ENCODE measurements around the gene DDX39A. TPM values are rescaled to one million over a fixed set of nuclear protein-coding genes. Genes with fewer than 3 reads are reported as not detected.

Gene DDX39A
- total and polyA plus RNA-seq, 2 of the 13 experiments (the other 11 are each of a cell fraction or from before 2014, with no cell fraction given): 34.6 to 90.4 TPM

DNA sequence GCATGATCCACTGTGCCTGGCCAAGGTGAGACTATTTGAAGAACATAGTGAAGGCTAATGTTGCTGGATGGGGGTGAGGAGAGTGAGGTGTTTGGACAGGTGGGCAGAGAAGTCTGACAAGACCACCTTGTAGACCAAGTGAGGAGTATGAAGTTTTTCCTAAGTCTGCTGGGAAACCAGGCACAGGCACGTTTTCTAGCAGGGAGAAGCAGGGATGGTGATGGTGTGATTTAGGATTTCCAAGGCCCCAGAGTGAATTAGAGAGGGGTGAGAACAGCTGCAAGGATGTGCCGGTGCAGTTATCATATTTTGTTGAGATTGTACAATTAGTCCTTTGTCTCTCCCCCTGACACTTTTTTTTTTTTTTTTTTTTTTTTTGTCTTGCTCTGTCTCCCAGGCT, 8.3 kb upstream of the DDX39A start:
- BruUV-seq (replicated peaks): no TSS peak
- POLR2A ChIA-PET: no interaction called here
- Histone ChIP-seq H2AFZ (ENCODE audit: low read length) (no peak overlapping the region), H3K4me2 (ENCODE audit: low read depth, low read length) (no peak overlapping the region), H3K9me3 (ENCODE audit: low read length) (no peaks in the 10 kb centered on the region), H3K4me3 (replicated peaks in 1 of 3; ENCODE audit: insufficient read depth in 1 of 3, low read depth in 2 of 3, low read length in 3 of 3) (no peak overlapping the region), H3K27me3 (ENCODE audit: control insufficient read depth in 1 of 2, insufficient read depth in 2 of 2, low read length in 2 of 2) (no peaks in the 10 kb centered on the region), H3K9ac (ENCODE audit: insufficient read depth, low read depth, low read length) (no peak overlapping the region), H4K20me1 (ENCODE audit: insufficient read depth, low read length) (no peaks in the 10 kb centered on the region), H3K36me3 (replicated peaks in 1 of 2; ENCODE audit: control insufficient read depth in 1 of 2, insufficient read depth in 2 of 2, low read length in 2 of 2) (no peaks in the 10 kb centered on the region), H3K79me2 (ENCODE audit: insufficient read depth, low read length) (no peaks in the 10 kb centered on the region), H3K27ac (ENCODE audit: extremely low read length, insufficient read depth, low read length) (no peak overlapping the region), H3K4me1 (ENCODE audit: insufficient read depth, low read length) (peaks cover 23% of the 10 kb centered on the region)
- 9% methylated on average over 2 of the region's 2 CpGs for WGBS (ENCODE audit: low lambda C conversion rate)
- DNase-seq (ENCODE audit: low spot score) (no peak), FAIRE-seq (no peak), ATAC-seq (no peak)
- intact Hi-C loops (cut with micrococcal nuclease; ENCODE audit: unreplicated experiment) (no loop called here), in situ Hi-C loops (cut with HindIII; ENCODE audit: extremely low pct_ligation_motif_present, low pct_unique_long_range_greater_than_20kb) (no loop called here)
- TF ChIP-seq TCF7 (IDR thresholded peaks at IDR 0.05; ENCODE audit: low read depth) (no peak), ZBTB44 (CRISPR knock-in tag; IDR thresholded peaks at IDR 0.05) (no peak), BRD4 (CRISPR knock-in tag; IDR thresholded peaks at IDR 0.05) (no peak), CEBPG (CRISPR knock-in tag; IDR thresholded peaks at IDR 0.05) (no peak), AGO1 (IDR thresholded peaks at IDR 0.05; ENCODE audit: low read depth, low read length, poor library complexity, severe bottlenecking) (no peak), SMAD3 (CRISPR knock-in tag; IDR thresholded peaks at IDR 0.05) (no peak), CREM (IDR thresholded peaks at IDR 0.05) (no peak), CREM (CRISPR knock-in tag; IDR thresholded peaks at IDR 0.05) (no peak), MYC (CRISPR knock-in tag; IDR thresholded peaks at IDR 0.05; ENCODE audit: borderline replicate concordance) (no peak), MLLT10 (CRISPR knock-in tag; IDR thresholded peaks at IDR 0.05) (no peak), FOXP1 (IDR thresholded peaks at IDR 0.05) (no peak), FOXP1 (CRISPR knock-in tag; IDR thresholded peaks at IDR 0.05) (no peak), ZNF709 (CRISPR knock-in tag; IDR thresholded peaks at IDR 0.05) (no peak), ZSCAN12 (CRISPR knock-in tag; IDR thresholded peaks at IDR 0.05) (no peak), MIER2 (CRISPR knock-in tag; IDR thresholded peaks at IDR 0.05) (no peak), POLR2A (IDR thresholded peaks at IDR 0.05; ENCODE audit: insufficient read depth in 1 of 2, low read depth in 2 of 2, low read length in 2 of 2) (no peak), ETV5 (CRISPR knock-in tag; IDR thresholded peaks at IDR 0.05; ENCODE audit: borderline replicate concordance) (no peak)
- TF ChIP-seq, protein P1, sequence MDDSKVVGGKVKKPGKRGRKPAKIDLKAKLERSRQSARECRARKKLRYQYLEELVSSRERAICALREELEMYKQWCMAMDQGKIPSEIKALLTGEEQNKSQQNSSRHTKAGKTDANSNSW (CRISPR knock-in tag; IDR thresholded peaks at IDR 0.05; ENCODE audit: borderline replicate concordance): no peak
- TF ChIP-seq, protein P2, sequence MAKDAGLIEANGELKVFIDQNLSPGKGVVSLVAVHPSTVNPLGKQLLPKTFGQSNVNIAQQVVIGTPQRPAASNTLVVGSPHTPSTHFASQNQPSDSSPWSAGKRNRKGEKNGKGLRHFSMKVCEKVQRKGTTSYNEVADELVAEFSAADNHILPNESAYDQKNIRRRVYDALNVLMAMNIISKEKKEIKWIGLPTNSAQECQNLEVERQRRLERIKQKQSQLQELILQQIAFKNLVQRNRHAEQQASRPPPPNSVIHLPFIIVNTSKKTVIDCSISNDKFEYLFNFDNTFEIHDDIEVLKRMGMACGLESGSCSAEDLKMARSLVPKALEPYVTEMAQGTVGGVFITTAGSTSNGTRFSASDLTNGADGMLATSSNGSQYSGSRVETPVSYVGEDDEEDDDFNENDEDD (CRISPR knock-in tag; IDR thresholded peaks at IDR 0.05; ENCODE audit: borderline replicate concordance): no peak
- CTCF ChIA-PET (ENCODE audit: low intra/inter-chr PET ratio, low total read pairs): no interaction called here
